Activated gamma-delta T cell (primary cell): ENCODE measurements around the gene GLUL.
"Not testable (repeated sequence)": the region's sequence is repeated elsewhere in the genome, so short reads cannot be mapped to it uniquely, and the experiment has no call there.

Experiments used
- DNase-seq: peaks from one replicate; lab custom pipeline; 2025; lab: John Stamatoyannopoulos, UW

GLUL gene

DNA sequence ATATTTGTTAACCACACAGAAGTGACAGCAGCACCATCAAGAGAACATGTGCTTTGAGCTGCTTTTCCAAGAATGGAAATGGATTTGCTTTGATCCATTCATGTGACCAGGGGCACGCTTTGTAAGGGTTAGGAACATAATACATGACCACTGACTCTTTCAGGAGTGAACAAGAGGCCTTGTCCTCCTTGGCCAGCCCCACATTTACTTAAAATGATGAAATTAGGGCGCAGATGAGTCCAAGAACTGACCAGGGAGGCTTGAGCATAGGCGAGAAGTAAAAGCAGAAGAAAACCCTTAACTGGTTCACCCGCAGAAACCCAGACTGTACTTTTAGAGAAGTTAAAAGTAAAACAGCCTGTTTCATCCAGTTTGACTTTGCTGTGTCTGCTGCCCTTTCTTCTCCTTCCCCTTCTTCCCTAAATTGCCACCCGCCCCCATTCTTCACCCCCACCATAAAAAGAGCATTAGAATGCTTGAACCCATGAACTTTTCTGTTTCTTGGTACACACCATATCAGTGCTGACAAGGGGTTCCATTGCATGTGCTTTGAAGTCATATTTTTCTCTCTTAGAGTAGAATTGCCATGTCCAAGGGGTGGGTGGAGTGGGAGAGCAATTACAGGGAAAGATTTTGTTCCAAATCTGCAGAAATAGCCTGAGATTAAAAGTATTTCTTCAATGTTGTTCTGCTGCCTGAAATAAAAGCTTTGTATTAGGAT, 2.6 kb upstream of the GLUL start:
- no peak for DNase-seq

- DNase-seq, result peak; percentile 28
Measured at GRCh38 chr1:182392050-182393028, 749 bp upstream of the GLUL start.

DNA sequence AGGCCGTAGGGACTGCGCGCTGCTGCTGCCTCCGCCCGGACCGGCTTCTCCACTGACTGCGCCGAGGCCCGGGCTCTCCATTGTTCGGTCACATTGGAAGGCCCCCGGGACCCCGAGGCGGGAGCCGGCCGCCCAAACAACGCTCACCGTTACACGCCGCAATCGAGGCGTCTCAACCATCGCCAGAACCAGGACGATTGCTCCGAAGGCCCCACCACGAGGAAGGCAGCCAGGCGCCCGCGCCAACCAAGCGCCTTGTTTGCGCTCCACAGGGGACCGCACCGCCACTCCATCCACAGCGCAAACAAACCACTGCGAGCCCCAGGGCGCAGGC, 595 bp downstream of the GLUL start:
- no peak for DNase-seq

- DNase-seq, result no peak
Measured at GRCh38 chr1:182389619-182390047, 2.0 kb downstream of the GLUL start.

DNA sequence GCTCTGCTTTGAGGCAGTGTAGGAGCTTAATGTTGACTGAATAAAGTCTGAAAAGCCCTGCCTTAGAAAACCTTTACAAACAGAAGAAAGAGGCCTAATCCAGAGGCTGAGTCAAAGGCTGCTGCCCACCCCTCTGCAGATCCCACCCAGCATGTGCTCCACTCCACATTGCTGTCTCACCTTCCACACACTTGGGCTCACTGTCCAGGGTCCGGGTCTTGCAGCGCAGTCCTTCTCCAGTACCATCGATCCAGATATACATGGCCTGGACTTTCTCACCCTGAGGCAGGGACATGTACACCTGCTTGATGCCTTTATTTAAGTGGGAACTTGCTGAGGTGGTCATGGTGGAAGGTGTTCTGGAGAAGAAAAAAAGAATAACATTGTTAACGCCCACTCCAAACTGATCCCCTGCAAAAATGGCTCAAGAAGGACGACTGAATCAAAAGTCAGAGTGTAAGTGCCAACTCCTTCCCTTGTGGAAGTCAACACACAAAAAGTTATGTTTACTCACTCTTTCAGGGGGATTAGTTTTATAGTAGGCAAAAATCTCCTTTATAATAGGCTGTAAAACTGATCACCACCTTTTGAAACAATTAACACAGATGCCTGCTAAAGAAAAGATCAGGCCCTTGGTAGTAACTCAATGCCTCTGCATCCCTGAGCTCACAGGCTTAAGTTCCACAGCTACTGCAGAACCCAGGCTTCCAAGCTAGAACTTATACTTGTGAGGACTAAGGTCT, 3.0 kb downstream of the GLUL start:
- DNase-seq, result no peak

DNA sequence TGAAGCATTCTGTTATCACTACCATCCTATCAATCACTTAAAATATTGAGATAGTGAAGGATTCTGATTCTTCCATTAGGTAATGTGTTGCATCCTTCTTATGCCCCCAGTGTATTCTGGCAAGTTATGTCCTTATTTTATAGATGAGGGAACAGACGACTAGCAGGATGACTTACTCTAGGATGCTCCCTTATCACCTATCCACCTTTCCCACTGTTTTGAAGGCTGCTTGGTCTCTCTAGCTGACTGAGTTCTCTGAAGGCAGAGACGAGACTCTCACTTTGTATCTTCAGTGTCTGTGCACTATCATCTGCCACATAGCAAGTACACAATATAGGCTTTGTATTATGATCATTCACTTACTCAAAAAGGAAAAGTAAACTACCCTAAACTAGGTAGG, 4.0 kb downstream of the GLUL start:
- DNase-seq, result no peak

DNA sequence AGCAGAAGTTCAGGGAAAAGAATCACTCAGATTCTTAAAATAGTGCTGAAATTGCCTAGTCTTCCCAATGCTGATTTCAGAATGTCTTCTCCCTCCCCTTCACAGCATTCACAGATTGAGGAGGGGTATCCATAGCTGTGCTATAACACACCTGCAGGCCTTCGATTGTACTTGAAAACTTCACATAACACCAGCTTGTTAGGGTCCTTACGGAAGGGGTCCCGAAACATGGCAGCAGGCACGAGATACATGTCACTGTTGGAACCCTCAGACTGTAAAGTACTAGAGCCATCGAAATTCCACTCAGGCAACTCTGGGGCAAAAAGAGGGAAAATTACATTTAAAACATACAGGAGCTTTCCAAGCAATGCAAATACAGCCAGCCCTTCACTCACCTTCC, 4.6 kb downstream of the GLUL start:
- no peak for DNase-seq

DNA sequence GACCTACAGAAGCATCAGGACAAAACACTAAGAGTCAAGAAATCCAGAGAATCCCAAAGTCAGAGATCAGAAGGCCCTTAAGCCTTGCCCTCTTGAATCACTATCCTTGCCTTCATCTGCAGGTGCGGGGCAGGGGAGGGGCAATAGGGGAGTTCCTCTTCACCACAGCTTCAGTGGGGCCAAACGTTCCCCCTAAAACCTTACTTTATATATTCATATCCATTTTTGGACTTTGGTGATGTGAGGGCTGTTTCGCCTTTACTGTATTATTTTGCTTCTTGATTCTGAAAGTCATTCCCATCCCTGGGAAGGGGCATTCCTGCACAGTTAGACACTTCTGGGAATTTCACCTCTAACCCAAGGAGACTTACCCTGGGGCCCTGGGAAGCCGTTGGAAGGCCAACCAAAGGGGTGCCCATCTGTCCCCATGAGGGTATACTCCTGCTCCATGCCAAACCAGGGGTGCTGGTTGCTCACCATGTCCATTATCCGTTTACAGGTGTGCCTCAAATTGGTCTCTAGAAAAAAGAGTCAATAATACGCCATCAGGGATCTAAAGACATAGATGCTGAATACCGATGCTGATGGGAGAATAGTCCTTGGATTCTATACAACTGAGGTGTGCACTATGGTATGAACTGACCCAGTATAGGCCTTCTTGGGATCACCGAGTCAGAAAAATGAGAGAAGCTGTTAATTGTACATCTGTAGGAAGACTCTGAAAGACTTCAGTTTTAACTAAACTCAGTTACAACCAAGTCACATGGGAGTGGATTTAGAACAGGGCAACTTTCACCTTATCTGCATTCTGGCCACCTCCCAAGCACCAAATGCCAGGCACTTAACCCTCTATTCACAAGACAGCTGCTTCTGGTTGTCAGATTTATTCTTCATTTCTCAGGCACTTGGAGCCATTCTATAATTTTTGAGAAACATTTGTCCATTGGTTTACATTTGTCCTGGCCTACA, 5.4 kb downstream of the GLUL start:
- no peak for DNase-seq

DNA sequence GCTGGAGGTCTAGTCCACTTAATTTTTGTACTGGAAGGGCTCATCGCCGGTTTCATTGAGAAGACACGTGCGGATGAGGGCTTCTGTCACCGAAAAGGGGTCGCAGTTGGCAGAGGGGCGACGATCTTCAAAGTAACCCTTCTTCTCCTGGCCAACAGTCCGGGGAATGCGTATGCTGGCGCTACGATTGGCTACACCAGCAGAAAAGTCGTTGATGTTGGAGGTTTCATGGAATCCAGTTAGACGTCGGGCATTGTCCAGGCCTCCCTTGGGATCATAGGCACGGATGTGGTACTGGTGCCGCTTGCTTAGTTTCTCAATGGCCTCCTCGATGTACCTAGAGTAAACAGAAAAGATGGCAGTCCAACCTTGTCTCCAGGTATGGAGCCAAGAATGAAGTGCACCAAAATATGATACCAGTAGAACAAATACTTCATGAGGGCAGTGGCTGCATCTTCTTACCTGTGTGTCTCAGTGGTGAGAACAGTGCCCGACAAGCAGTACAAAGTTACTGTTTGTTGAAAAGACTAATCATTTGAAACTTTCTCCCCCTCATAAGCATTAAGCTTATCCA, 7.1 kb downstream of the GLUL start:
- no peak for DNase-seq

GRCh38 chr1:182383934-182384333, 7.7 kb downstream of the GLUL start:
- DNase-seq, result no peak

GRCh38 chr1:182383037-182383661, 8.4 kb downstream of the GLUL start:
- DNase-seq, result no peak

- no peak for DNase-seq
Measured at GRCh38 chr1:182381962-182382819, 9.4 kb downstream of the GLUL start.

DNA sequence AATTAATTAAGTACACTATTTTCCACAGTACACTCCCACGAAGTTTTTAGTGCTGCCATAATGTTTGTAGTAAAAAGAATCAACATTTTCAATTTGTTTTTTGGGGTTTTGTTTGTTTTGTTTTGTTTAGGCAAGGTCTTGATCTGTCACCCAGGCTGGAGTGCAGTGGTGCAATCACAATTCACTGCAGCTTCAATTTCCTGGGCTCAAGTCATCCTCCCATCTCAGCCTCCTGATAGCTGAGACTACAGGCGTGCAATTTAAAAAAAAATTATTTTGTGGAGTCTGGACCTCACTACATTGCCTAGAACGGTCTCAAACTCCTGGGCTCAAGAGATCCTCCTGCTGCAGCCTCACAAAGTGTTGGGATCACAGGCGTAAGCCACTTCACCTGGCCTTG, 11.4 kb downstream of the GLUL start:
- no peak for DNase-seq

DNA sequence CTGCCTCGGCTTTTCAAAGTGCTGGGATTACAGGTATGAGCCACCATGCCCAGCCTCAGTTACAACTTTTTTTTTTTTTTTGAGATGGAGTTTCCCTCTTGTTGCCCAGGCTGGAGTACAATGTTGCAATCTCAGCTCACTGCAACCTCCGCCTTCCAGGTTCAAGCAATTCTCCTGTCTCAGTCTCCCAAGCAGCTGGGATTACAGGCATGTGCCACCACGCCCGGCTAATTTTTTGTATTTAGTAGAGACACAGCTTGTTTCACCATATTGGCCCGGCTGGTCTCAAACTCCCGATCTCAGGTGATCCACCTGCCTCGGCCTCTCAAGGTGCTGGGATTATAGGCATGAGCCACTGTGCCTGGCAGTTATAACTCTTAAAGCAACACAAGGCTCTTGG, 11.8 kb downstream of the GLUL start:
- DNase-seq, result not testable (repeated sequence)

- no peak for DNase-seq
Measured at GRCh38 chr1:182376936-182377574, 14.5 kb downstream of the GLUL start.

DNA sequence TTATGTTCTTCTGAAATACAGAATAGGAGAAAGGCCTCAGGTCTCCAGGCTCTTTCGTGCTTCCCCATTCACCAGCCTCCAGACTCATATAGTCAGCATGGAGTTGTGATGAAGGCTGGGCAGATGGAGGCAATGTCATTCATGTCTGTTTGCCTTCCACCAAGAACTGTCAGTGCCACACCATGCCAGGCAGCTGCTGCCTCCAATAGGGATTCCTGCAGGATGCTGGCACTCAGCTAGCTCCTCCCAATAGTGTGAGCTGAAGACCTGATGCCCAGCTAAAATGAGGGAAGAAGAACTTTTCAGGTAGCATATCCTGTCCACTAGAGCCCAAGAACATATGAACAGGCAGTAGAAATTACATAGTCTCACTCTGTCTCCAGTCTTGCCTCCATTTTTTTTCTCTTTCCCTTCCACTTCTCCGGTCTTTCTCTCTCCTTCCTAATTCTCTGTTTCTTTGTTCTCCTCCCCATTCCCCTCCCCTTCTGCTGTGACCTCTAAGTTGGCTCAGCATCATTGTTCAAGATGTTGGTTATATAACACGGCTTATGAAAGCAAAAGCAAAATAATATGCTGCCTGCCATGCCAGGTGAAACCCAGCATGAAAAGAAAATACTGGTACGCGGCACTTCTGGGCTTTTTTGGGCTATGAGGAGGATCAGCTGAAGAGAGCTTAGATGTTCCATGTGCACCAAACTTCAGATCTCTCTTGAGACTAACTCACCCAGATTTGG, 17.3 kb downstream of the GLUL start:
- DNase-seq, result no peak

DNA sequence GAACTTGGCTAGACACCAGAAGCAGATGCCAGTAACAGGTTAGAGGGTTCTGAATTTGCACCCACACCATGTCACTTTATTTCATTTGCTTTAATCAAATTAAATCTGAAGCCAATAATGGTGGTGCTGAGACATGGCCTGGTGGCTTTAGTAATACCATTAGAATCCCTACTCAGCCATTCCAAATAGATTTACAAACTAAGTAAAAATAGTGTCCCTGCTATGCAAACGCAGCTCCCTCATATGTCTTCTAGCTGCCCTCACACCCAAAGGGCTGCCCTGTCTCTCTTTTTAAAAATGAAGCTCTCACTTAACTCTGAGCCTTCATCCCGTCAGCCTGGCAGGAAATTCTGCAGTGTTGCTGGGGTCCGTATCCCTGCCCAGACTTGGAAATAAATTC, 21.1 kb downstream of the GLUL start:
- DNase-seq, result no peak

GRCh38 chr1:182368903-182369302, 22.7 kb downstream of the GLUL start:
- DNase-seq, result no peak
